NCI-H2227 (cell line): Measurements from ENCODE around the gene HOXD13.

Experiments
- DNase-seq: peaks from one replicate; lab custom pipeline; 2025; ENCODE audit not compliant: unreplicated experiment; lab: John Stamatoyannopoulos, UW

The HOXD13 gene

DNA sequence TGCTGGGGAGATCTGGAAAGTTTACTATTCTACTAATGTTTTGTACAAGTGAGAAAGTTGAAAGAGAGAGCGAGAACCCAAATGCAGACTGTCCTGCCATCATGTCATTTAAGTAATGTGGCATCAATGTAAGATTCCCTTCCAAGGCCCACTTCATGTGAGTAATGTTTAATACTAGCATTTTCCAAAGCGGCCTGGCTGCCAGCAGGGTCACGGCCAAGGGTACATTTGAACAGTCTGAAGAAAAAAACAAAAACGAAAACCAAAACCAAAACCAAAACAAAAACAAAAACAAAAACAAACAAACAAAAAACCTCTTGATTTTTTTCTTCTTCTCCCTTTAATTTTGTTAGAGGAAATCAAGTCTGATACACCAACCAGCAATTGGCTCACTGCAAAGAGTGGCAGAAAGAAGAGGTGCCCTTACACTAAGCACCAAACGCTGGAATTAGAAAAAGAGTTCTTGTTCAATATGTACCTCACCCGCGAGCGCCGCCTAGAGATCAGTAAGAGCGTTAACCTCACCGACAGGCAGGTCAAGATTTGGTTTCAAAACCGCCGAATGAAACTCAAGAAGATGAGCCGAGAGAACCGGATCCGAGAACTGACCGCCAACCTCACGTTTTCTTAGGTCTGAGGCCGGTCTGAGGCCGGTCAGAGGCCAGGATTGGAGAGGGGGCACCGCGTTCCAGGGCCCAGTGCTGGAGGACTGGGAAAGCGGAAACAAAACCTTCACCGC, 26.2 kb downstream of the HOXD13 start:
- DNase-seq = peak; percentile 39

DNA sequence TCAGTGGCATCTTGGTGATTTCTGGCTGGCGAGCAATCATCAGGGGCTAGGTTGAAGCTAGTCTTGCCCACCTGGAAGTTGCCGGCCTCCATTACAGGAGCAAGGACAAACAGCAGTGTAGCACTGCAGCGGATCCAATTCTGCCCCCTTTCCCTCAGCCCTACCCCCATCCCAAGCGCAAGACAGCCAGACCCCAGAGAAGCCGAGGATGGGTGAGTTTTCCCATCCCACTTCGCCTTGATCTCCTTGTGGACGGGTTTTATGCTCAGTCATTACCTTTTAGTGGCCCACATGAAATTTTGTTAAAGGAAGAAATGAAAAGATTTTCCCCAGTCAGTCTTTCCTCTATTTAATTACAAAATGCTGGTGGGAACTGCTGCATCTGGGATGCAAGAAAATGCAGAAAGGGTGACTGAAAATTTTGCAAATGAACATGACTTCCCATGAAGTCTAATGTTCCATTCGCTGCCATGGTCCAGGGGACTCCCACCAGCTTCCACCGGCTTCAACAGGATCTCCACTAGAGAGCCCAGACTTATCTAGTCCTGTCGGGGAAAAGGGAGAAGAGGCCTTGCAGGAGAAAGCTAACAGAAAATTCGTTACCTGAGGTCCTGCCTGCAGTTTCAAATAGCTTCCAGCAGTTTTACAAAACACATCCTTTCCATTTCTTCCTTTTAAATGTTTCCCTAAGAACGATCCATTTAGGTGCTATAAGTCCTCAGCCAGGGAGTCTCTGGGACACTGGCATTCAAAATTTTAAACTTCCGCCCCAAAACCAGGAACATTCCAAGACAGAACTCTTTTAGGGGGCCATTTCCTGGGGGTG, 28.1 kb downstream of the HOXD13 start:
- DNase-seq = no peak

DNA sequence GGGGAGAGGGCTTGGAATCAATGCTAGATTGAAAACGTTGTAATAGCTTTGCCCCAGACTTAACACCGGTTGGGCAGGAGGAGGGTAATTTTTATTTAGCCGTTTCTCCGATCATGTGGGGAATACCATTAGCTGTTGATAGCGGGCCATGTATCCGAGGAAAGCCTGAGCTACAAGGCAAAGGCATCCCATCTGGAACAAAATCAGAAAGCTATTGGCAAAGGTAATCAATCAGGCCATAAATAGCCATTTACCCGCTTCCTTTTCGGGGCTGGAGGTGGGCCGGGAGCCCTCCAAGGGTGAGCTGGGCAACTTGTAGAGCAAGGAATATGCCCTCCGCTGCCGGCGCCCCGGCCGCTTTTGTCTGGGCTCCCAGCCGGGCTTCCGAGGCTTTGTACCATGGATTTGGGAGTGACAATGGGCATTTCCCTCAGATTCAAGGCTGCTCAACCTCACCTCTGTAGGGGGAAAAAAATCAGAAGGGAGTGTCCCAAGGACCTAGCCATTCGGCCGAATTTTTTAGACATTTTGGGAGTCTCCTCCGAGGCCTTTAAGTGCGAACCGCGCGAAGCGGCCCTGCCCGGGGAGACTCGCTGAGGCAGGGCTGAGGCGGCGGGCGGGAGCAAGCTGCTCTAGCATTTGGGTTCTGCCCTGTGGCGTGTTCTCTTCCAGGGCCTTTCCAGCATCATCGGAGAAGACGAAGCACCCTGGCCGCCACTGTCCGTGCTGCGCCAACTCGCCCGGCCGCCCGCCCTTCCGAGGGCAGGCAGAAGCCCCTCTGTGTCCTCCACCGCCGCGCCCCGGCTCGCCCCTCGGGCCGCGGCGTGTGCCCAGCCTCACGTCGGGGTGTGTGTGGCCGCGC, 28.9 kb downstream of the HOXD13 start:
- DNase-seq = peak; percentile 30

DNA sequence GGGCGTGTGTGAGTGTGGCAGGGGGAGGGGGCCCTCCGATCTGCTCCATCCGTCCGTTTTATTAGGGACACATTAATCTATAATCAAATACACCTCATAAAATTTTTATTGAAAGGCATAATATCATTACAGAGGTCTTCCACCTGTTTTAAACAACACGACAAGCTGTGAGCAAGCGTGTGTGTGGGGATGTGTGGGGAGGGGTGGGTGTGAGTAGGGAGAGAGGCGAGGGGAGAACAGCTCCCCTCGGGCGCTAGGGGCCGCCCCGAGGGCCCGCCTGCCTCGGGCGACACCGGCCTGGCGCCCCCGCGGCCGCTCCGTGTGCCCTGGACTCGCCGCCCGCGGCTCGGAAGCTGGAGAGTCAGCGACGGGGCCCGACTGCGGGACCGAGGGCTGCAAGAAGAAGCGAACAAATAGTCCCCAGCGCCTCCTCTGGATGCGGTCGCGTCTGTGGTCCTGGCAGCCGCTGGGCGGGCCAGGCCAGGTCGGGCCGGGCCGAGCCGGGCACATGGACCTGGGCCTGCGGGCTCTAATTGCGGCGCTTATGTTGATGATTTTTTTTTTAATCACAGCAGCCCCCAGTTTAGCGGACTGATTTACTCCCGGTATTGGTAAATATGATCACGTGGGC, 29.6 kb downstream of the HOXD13 start:
- DNase-seq = peak; percentile 83

DNA sequence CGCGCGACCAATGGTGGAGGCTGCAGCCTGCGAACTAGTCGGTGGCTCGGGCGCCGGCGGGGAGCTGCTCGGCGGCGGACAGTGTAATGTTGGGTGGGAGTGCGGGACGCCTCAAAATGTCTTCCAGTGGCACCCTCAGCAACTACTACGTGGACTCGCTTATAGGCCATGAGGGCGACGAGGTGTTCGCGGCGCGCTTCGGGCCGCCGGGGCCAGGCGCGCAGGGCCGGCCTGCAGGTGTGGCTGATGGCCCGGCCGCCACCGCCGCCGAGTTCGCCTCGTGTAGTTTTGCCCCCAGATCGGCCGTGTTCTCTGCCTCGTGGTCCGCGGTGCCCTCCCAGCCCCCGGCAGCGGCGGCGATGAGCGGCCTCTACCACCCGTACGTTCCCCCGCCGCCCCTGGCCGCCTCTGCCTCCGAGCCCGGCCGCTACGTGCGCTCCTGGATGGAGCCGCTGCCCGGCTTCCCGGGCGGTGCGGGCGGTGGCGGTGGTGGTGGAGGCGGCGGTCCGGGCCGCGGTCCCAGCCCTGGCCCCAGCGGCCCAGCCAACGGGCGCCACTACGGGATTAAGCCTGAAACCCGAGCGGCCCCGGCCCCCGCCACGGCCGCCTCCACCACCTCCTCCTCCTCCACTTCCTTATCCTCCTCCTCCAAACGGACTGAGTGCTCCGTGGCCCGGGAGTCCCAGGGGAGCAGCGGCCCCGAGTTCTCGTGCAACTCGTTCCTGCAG, 30.3 kb downstream of the HOXD13 start, which contains the start of gene HOXD9:
Gene HOXD9, plus strand, starts transcription at position 37 of the 728 bp plus-strand sequence. Its CDS starts 50 bp downstream, at position 87.
- peak; percentile 56 for DNase-seq

DNA sequence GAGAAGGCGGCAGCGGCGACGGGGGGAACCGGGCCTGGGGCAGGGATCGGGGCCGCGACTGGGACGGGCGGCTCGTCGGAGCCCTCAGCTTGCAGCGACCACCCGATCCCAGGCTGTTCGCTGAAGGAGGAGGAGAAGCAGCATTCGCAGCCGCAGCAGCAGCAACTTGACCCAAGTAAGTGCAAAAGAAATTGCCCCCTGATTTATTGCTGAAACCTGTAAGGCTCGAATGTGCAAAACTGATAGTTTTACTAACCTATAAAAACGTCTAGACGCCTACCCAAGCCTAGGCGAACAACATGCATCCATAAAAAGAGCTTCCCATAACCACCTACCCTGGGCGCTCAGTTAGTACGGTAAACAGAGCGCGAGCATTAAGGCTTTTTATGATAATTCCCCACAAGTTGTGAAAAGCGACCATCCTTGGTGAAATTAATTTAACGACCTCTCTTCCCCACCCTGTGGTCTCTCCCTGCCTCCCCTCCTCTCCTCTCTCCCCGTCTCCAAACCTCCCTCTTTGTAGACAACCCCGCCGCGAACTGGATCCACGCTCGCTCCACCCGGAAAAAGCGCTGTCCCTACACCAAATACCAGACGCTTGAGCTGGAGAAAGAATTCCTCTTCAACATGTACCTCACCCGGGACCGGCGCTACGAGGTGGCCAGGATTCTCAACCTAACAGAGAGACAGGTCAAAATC, 31.0 kb downstream of the HOXD13 start:
- no peak for DNase-seq

DNA sequence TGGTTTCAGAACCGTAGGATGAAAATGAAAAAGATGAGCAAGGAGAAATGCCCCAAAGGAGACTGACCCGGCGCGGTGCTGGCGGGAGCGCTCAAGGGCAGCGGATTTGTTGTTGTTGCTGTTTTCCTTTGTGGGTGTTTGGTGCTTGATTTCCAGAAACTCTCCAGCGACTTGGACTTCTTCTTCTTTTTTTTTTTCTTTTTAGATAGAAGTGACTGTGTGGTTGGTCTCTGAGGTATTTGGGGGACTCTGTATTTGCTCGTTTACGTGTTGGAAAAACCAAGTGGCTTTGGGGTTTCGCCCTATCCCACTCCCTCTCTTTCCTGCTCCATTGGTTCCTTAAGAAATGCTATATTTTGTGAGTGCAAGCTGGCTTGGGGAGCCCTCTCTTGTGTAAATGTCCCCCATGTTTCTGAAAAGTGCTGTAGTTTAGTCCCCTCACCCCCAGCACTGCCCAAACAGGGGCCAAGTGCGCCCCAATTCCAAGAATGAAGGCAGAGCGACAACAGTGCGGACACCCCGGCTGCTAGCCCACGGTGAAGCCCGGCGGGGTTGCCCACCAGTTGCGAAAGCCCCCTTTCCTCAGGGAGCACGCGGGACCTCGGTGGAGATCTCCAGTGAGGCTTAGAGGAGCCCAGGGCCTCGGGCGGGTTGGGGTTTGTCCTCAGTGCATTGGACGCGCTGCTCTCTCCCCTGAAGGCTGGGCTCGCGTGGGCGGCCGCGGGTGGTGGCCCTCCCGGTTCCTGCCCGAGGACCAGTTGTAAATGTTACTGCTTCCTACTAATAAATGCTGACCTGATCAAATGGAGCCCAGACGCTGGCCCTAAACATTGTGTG, 31.8 kb downstream of the HOXD13 start:
- no peak for DNase-seq

DNA sequence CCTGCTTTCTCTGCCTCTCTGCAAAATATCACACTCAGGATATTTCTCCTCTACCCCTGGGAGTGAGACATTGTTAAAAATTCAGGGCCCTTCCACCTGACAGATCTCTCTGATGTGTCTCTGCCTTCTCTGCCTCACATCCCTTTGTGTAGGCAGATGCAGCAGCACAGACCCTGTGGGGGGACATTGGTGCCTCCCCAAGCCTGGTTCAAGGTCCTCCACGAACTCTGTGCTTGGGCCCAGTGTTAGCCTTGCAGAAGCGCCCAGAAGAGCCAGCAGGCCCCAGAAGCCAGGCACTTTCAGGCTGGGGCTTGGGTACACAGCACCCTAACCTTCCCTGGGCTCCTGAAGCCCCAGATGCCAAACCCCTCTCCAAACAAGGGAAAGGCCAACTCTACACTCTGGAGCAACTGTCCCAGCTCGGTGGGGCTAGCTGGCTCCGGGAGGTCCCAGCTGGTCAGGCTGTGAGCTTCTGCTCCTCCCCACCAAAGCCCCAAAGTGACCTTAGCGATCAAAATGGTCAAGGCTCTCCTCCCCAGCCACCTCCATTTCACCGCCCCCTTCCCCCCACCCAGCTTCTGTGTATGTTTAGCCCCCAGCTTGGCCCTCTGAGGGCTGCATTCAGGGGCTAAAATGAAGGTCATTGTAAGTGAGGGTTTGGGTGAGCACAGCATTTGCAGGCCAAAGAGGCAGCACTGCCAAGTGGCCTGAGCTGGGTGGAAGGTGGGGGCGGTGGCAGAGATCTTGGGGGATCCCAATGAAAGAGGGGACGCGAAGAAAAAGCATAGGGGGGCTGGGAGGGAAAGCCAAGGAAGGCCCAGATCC, 32.6 kb downstream of the HOXD13 start:
- no peak for DNase-seq

DNA sequence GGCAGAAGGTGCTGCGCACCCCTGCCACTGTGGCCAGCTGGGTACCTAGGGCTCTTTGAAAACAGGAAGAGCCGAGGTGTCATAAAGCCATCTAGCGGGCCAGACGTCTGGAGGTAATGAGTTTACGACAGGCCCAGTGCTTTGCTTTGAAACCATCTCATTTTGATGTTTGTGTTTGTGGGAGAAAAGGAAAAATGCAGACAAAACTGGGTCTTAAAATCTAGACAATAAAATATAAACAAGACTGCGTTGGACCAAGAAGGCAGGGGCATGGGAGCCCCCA, 33.2 kb downstream of the HOXD13 start:
- DNase-seq = no peak

DNA sequence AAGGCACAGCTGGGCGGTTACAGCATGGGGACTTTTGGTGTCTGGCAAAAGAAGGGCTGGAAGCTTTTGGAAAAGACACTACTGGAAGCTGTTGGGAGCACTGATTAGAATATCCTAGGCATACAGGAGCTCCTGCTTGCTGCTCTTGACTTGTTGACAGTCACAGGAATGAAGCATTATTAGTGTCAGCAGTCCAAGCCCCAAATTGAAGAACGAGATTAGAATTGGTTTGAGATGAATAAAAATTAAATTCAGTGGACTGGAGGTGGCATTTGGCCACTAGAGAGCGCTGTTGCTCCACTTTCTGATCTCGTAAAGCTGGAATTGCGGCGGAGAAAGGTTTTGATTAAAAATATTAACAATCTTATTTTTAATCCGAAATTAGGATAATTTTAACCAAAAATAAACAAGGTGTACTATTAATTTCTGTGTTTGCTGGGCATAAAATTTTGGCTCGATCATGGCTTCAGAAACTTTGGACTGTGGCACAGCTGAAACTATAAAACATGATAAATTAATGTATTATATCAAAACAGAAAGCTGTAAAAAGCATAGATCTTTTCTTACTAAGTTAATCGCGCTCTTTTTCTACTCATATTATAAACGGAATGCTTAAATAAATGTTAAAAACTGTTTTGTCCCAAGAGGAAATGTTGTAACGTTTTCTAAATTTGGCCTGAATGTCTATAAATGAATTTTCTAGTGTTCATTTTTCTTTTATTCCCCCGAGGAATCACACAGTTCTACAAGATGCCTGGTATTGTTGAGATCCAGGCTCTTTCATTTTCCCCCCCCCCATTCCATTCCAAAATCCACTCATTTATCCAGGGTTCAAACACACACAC, 34.6 kb downstream of the HOXD13 start:
- peak; percentile 83 for DNase-seq

DNA sequence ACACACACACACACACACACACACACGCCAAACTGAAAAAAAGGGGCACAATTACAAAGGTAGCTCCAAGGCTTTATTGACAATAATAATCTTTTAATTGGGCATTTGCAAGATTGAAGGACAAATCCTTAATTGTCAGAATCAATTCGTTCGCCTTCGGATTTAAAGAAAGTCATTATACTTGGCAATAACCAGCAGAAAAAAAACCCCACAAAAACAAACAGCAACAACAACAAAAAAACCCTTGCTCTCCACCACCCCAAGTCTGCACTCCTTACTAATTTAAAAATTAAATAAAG, 35.2 kb downstream of the HOXD13 start:
- no peak for DNase-seq

DNA sequence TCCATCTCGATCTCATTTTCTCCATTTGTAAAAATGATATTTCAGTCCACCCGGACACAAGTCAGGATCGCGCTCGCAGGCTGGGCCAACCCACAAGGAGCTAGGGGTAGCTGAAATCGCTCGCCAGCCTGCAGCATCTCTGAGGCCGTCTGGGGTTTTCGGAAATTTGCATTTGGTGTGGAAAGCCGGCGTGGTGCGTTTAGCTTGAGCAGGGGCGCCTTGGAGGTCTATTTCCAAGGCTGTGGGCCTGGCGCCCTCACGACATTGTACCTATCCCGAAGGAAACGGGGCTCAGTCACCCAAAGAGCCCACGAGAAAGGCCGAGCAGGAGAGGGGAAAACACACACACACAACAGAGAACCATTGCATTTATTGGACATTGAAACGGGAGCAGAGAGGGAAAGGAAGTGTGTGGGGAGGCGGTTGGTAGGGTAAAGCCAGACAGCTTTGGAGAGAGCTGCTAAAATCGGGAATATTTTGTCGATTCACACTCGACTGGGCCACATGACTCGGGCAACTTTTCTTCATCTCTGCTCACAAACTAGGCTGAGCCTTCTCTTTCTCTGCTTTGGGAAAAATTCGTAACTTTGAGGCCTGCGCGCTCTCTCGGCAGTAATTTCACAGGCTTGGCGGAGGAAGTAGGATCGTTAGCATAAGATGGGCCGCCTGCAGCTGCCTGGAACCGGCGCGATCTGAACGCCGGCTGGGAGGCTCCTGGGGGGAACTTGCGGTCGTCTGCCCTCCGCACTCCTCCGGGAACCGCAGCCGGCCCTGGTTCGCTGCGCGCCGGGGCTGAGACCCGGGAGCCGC, 35.9 kb downstream of the HOXD13 start:
- peak; percentile 43 for DNase-seq

DNA sequence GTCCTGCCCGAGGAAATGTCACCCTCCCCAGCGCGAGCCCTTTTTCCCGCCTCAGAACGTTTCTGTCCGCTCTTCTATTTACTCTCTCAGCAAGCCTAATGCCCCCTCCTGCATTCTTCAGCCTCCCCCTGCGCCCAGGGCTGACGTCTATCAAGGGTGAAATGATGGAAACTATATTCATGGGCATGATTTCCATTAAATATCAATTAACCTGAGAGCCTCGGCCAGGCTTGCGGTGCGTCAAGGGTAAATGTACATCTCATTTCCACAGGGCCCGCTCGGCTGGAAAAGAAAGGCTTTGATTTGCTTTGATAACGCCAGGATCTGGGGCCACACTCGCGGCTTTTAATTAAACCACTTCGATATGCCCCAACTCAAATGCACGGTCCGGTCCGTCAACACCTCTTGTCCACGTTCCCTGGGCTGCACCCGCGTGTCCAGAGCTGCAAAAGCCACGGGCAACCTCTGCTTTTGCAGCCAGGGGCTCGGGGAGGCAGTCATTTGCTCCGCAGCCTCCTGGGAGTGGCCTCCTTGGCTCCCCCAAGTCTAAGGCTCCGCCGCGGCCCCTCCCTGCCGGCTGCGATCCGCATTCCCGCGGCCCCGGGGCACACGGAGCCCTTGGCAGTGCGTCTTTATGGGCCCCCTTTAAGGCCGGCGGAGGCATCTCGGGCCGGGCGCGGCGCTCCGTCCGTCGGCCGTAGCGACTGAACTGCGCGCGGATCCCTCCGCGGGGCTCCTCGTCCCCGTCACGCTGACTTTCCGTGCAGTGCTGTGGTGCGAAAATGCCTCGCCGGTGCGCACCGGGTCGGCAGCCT, 36.7 kb downstream of the HOXD13 start, which contains the start of gene HOXD8:
Gene HOXD8, plus strand, starts transcription at position 724 of the 815 bp plus-strand sequence. CDS start 662 bp downstream, outside the sequence.
- peak; percentile 87 for DNase-seq

DNA sequence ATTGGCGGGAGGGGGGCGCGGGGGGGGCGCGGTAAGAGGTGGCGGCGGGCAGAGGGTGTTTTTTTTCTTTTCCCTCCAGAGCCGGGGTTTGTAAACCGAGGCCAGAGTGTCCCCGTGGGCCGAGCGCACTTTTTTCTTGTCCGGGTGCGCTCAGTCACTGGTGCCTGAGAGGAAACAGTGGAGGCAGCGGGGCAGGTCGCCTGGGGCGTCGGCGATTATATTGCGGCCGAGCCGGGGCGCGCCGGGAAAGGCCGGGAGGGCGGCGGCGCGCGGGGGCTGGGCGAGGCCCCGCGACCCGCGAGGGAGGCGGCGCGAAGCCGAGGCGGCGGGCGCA, 37.3 kb downstream of the HOXD13 start:
- DNase-seq = no peak

DNA sequence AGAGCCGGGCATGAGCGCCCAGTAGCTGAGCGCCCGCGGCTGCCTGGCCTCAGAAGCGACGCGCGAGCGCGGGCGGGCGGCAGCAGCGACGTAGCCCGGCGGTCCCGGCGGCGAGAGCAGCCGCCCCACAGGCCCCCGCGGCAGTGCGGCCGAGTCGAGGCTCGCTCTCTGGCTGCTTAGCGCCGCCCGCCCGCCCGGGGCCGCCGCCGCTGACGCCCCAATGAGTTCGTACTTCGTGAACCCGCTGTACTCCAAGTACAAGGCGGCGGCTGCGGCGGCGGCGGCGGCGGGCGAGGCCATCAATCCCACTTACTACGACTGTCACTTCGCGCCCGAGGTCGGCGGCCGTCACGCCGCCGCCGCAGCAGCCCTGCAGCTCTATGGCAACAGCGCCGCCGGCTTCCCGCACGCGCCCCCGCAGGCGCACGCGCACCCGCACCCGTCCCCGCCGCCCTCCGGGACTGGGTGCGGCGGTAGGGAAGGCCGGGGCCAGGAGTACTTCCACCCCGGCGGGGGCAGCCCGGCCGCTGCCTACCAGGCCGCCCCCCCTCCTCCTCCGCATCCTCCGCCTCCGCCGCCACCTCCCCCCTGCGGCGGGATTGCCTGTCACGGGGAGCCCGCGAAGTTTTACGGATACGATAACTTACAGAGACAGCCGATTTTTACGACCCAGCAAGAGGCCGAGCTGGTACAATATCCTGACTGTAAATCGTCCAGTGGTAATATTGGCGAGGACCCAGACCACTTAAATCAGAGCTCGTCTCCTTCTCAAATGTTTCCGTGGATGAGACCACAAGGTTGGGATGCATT, 37.8 kb downstream of the HOXD13 start:
- DNase-seq = peak; percentile 69
